ENCODE measurements around the gene RPL3. TPM values are rescaled to one million over a fixed set of nuclear protein-coding genes. Genes with fewer than 3 reads are reported as not detected.

The RPL3 gene
- total RNA-seq, 1 donor from 2014 or later: 2,294 TPM

DNA sequence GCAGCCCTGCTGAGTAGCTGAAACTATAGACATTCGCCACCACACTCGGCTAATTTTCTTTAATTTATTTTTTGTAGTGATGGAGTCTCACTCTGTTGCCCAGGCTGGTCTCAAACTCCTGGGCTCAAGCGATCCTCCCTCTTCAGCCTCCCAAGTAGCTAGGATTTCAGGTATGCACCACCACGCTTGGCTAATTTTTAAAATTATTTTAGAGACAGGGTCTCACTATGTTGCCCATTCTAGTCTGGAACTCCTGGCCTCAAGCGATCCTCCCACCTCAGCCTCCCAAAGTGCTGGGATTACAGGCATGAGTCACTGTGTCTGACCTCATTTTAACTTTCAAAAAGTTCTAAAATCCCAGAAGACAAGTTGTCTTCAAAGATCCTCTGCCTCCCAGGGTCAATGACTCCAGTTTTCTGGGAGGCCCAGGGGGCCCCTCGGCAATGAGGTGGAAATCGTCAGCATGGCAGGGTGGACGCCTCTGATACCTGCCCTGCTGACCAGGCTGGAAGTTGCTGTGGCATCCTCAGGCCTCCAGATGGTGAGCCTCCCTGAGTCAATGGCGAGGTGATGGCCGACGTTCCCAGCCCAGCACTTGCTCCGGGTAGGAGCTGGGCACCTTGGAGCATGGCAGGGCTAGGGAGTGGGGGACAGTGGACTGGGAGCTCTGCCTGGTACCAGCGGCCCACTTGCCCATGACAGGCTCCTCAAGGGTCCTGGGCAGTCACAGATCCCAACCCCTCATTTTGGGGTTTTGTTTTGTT, 31.1 kb downstream of the RPL3 start:
- H3K9me3 Mint-ChIP-seq: no peaks in the 10 kb centered on the region
- no peak overlapping the region for H3K4me3 Mint-ChIP-seq
- H3K27ac Mint-ChIP-seq (ENCODE audit: unreplicated experiment): no peak overlapping the region
- TF ChIP-seq, protein P1, sequence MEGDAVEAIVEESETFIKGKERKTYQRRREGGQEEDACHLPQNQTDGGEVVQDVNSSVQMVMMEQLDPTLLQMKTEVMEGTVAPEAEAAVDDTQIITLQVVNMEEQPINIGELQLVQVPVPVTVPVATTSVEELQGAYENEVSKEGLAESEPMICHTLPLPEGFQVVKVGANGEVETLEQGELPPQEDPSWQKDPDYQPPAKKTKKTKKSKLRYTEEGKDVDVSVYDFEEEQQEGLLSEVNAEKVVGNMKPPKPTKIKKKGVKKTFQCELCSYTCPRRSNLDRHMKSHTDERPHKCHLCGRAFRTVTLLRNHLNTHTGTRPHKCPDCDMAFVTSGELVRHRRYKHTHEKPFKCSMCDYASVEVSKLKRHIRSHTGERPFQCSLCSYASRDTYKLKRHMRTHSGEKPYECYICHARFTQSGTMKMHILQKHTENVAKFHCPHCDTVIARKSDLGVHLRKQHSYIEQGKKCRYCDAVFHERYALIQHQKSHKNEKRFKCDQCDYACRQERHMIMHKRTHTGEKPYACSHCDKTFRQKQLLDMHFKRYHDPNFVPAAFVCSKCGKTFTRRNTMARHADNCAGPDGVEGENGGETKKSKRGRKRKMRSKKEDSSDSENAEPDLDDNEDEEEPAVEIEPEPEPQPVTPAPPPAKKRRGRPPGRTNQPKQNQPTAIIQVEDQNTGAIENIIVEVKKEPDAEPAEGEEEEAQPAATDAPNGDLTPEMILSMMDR (conservative IDR thresholded peaks at IDR 0.05): no peak
- DNase-seq (ENCODE audit: low read depth, low spot score): no peak
- no peaks in the 10 kb centered on the region for H3K27me3 Mint-ChIP-seq (ENCODE audit: low read depth)
- H3K4me1 Mint-ChIP-seq: peaks cover 23% of the 10 kb centered on the region
- H3K36me3 Mint-ChIP-seq (ENCODE audit: low read depth): no peaks in the 10 kb centered on the region

DNA sequence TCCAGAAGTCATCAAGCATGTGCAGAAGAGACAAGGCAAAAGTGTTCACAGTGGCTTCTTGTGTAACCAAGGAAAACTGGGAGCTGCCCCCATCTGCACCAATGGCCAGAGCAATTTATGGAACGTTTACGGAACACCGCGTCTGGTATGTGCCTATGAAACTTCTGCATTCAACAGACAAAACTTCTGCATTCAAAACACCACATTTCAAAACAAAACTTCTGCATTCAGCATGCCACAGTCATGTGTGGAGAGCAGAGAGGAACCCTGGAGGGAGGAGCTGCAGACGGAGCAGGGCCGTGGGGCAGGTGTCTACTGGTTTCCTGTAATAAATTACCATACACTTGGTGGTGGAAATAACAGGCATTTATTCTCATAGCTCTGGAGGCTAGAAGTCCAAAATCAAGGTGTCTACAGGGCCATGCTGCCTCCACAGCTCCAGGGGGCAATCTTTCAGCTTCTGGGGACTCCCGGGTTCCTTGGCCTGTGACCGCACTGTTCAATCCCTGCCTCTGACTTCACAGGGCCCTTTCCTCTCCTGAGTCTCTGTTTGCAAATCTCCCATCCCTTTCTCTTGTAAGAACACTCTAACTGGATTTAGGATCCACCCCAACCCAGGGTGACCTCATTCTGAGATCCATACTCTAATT, 32.2 kb downstream of the RPL3 start:
- TF ChIP-seq, protein P1 (conservative IDR thresholded peaks at IDR 0.05): no peak
- no peak for DNase-seq (ENCODE audit: low read depth, low spot score)
- H3K4me3 Mint-ChIP-seq: no peak overlapping the region
- no peak overlapping the region for H3K27ac Mint-ChIP-seq (ENCODE audit: unreplicated experiment)
- no peaks in the 10 kb centered on the region for H3K27me3 Mint-ChIP-seq (ENCODE audit: low read depth)
- no peaks in the 10 kb centered on the region for H3K9me3 Mint-ChIP-seq
- H3K36me3 Mint-ChIP-seq (ENCODE audit: low read depth): no peaks in the 10 kb centered on the region
- peaks cover 24% of the 10 kb centered on the region for H3K4me1 Mint-ChIP-seq

DNA sequence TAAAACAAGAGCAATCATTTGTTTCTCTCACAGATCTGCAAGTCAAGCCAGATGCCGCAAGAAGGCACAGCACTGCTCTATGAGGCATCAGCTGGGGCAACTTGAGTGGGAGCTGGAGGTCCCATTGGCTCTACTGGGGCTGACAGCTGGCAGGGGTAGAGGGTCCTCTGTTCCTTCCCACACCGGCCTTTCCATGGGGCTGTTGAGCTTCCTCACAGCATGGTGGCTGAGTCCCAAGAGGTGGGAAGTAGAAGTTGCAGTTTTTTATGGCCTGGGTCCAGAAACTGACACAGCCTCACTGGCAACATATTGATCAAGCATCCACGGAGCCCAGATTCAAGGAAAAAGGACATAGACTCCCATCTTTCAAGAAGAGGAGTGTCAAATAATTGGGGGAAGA, 34.4 kb downstream of the RPL3 start:
- Mint-ChIP-seq H3K27me3 (ENCODE audit: low read depth) (no peaks in the 10 kb centered on the region), H3K4me3 (no peak overlapping the region), H3K4me1 (peaks cover 22% of the 10 kb centered on the region), H3K9me3 (no peaks in the 10 kb centered on the region), H3K36me3 (ENCODE audit: low read depth) (no peaks in the 10 kb centered on the region), H3K27ac (ENCODE audit: unreplicated experiment) (no peak overlapping the region)
- TF ChIP-seq, protein P1 (conservative IDR thresholded peaks at IDR 0.05): no peak
- no peak for DNase-seq (ENCODE audit: low read depth, low spot score)

DNA sequence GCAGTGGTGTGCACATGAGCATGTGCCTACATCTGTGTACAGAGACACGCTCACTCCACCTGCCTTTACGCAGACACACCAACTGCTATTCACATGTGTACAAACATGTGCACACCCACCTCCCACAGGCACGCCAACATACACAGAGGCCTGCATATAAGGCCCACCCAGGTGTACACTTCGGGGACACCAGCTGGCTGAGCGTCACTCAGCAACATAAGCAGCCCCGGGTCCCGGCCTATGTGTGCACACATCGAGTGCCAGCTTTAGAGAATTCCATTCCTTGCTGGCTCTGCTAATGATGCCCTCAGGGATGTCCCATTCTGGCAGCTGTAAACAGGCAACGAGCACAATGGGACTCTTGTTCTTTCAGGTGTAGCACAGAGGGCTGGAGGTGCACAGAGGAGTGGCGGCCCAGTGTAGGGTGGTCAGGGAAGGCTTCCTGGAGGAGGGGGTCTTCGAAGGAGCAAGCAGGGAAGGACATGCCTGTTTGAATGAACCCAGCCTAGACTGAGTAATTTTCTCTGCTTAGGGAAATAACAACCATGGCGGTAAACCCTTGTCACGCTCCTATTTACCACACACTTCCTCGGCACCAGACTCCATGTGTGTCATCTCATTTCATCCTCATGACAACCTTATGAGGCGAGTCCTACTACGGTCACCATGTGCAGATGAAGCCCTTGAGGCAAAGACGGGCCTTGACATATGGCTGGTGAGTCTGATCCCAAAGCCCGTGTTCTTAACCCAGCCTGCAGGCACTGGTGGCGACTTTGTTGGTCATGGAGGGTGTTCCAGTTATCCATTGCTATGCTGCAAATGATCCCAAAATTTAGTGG, 35.1 kb downstream of the RPL3 start:
- H3K36me3 Mint-ChIP-seq (ENCODE audit: low read depth): no peaks in the 10 kb centered on the region
- H3K27ac Mint-ChIP-seq (ENCODE audit: unreplicated experiment): no peak overlapping the region
- TF ChIP-seq, protein P1 (conservative IDR thresholded peaks at IDR 0.05): no peak
- H3K4me1 Mint-ChIP-seq: peaks cover 28% of the 10 kb centered on the region
- H3K9me3 Mint-ChIP-seq: no peaks in the 10 kb centered on the region
- H3K4me3 Mint-ChIP-seq: no peak overlapping the region
- DNase-seq (ENCODE audit: low read depth, low spot score): no peak
- no peaks in the 10 kb centered on the region for H3K27me3 Mint-ChIP-seq (ENCODE audit: low read depth)

DNA sequence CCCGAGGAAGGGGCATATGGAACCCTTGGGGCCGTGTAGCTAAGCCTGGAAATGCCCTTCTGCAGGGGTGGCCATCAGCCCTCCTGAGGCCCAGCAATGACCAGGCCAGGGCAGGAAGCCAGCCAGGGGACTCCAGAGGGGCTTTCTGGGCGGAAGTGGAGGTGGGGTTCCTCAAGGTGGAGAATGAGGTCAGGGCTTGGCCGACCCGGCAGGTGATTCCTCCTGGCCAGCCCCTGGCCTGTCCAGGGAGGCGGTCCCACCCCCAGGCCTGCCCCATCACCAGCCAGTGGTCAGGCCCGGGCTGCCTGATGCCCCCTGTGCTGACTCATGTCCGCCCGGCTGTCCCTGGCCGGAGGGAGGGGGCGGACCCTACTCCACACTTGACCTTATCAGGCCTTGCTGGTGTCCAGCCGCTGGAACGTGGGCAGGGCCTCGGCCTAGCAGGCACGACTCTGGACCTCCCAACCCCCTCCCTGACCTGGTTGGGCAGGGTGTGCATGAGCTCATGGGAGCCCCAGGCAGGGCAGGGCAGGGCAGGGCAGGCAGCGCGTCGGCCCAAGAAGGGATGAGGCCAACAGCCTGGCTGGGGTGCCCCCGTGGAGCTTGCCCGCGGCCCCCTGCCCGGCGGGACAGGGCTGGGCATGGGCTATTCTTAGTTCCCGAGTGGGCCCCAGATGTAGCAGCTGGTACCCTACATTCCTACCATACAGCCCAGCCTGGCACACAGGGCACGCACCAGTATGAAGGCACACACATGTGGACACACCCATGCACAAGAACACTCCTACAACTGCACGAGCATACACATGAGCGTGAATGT, 35.9 kb downstream of the RPL3 start:
- Mint-ChIP-seq H3K4me3 (no peak overlapping the region), H3K4me1 (peaks cover 32% of the 10 kb centered on the region), H3K27me3 (ENCODE audit: low read depth) (no peaks in the 10 kb centered on the region), H3K9me3 (no peaks in the 10 kb centered on the region), H3K36me3 (ENCODE audit: low read depth) (no peaks in the 10 kb centered on the region), H3K27ac (ENCODE audit: unreplicated experiment) (peak overlapping the region; percentile 83)
- TF ChIP-seq, protein P1 (conservative IDR thresholded peaks at IDR 0.05): no peak
- DNase-seq (ENCODE audit: low read depth, low spot score): peak; percentile 30
